ENCODE data around the gene RAD51B.

RAD51B gene

GRCh38 chr14:68690089-68690958 is 870.7 kb downstream of the RAD51B start:
- H3K4me3 ChIP-seq (ENCODE audit: low read depth, low read length): no peak overlapping the region
- ChIA-PET CTCF (no interaction called here), POLR2A (no interaction called here)
- no peaks in the 10 kb centered on the region for H3K9me3 ChIP-seq (ENCODE audit: control insufficient read depth, insufficient read depth, low read depth, low read length)
- H3K4me1 ChIP-seq (ENCODE audit: control insufficient read depth, insufficient read depth, low read length): peaks cover 4% of the 10 kb centered on the region; the same call in 1 of the 2 replicates
- TF ChIP-seq ZNF776 (tag by site-specific recombination; IDR thresholded peaks at IDR 0.05; ENCODE audit: borderline replicate concordance): no peak
- no peak for TF ChIP-seq ZBTB20 (tag by site-specific recombination; IDR thresholded peaks at IDR 0.05)
- no peak for TF ChIP-seq KLF8 (tag by site-specific recombination; IDR thresholded peaks at IDR 0.05)
- no peak for TF ChIP-seq ZNF140 (tag by site-specific recombination; IDR thresholded peaks at IDR 0.05)
- no peak for TF ChIP-seq ZNF114 (tag by site-specific recombination; IDR thresholded peaks at IDR 0.05)
- TF ChIP-seq ZNF449 (tag by site-specific recombination; IDR thresholded peaks at IDR 0.05): 0 out of 2 replicates have a peak, but pooled peaks have one; percentile 39
- H3K27ac ChIP-seq (ENCODE audit: extremely low read depth, low read depth, low read length): no peak overlapping the region
- H3K36me3 ChIP-seq (ENCODE audit: control insufficient read depth in 2 of 2, insufficient read depth in 1 of 2, low read length in 2 of 2): no peaks in the 10 kb centered on the region

GRCh38 chr14:68691031-68691791 is 871.6 kb downstream of the RAD51B start:
- ChIA-PET POLR2A (no interaction called here), CTCF (no interaction called here)
- TF ChIP-seq ZNF140 (tag by site-specific recombination; IDR thresholded peaks at IDR 0.05): no peak
- no peak for TF ChIP-seq ZNF324 (tag by site-specific recombination; IDR thresholded peaks at IDR 0.05)
- TF ChIP-seq ZNF311 (tag by site-specific recombination; IDR thresholded peaks at IDR 0.05; ENCODE audit: borderline replicate concordance): no peak
- no peak for TF ChIP-seq ZNF223 (tag by site-specific recombination; IDR thresholded peaks at IDR 0.05)
- TF ChIP-seq KLF8 (tag by site-specific recombination; IDR thresholded peaks at IDR 0.05): no peak
- TF ChIP-seq ZNF549 (tag by site-specific recombination; IDR thresholded peaks at IDR 0.05): no peak
- no peak for TF ChIP-seq ZNF704 (tag by site-specific recombination; IDR thresholded peaks at IDR 0.05)
- no peak for TF ChIP-seq ZNF202 (tag by site-specific recombination; IDR thresholded peaks at IDR 0.05; ENCODE audit: borderline replicate concordance)
- TF ChIP-seq ZNF571 (tag by site-specific recombination; IDR thresholded peaks at IDR 0.05): no peak
- TF ChIP-seq YY2 (tag by site-specific recombination; IDR thresholded peaks at IDR 0.05): no peak
- no peak for TF ChIP-seq ZNF132 (tag by site-specific recombination; IDR thresholded peaks at IDR 0.05; ENCODE audit: borderline replicate concordance)
- no peak for TF ChIP-seq ZNF138 (tag by site-specific recombination; IDR thresholded peaks at IDR 0.05; ENCODE audit: borderline replicate concordance)
- no peak for TF ChIP-seq ZNF280C (tag by site-specific recombination; IDR thresholded peaks at IDR 0.05)
- no peak for TF ChIP-seq PRDM2 (tag by site-specific recombination; IDR thresholded peaks at IDR 0.05; ENCODE audit: borderline replicate concordance)
- Histone ChIP-seq H3K9me3 (ENCODE audit: control insufficient read depth, insufficient read depth, low read depth, low read length) (no peaks in the 10 kb centered on the region), H3K4me1 (ENCODE audit: control insufficient read depth, insufficient read depth, low read length) (peaks cover 4% of the 10 kb centered on the region; the same call in 1 of the 2 replicates), H3K4me3 (ENCODE audit: low read depth, low read length) (no peak overlapping the region), H3K36me3 (ENCODE audit: control insufficient read depth in 2 of 2, insufficient read depth in 1 of 2, low read length in 2 of 2) (no peaks in the 10 kb centered on the region), H3K27ac (ENCODE audit: extremely low read depth, low read depth, low read length) (no peak overlapping the region)

Measured in HEK293 (cell line).